T47D (cell line): ENCODE results near the gene WDR45B.

Experiments used
- DNase-seq, 2 experiments: peaks; one replicate each; pipeline versions ENCODE4 v3.0.0 to v3.0.0-alpha.2; 2011 to 2012; ENCODE audit warnings: low read depth in 1 of 2, low spot score in 1 of 2
- JUND ChIP-seq: IDR thresholded peaks from 2 replicates; pipeline ENCODE4 v1.6.1; 2012; ENCODE audit warnings: low read depth
- in situ Hi-C: cut with HindIII; loops from 2 replicates; pipeline ENCODE4 v1.10.0; 2016; ENCODE audit warnings: low sequenced_read_pairs, low pct_unique_long_range_greater_than_20kb

The WDR45B gene

DNA sequence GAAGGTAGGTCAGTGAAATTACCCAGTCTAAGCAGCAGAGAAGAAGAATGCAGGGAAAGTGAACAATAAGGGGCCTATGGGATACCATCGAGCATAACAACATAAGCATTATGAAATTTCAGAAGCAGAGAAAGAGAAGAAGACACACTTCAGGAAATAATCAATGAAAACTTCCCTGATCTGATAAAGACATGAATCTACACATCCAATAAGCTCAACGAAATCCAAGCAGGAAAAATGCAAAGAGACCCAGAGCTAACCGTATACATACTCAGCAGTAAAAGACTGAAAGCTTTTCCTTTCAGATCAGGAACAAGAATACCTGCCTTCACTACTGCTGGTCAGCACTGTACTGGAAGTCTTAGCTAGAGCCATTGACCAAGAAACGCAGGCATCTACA lies 38.6 kb downstream of the WDR45B start:
- in situ Hi-C loops, result no loop called here
- no peak for TF ChIP-seq JUND
- DNase-seq, result no peak

DNA sequence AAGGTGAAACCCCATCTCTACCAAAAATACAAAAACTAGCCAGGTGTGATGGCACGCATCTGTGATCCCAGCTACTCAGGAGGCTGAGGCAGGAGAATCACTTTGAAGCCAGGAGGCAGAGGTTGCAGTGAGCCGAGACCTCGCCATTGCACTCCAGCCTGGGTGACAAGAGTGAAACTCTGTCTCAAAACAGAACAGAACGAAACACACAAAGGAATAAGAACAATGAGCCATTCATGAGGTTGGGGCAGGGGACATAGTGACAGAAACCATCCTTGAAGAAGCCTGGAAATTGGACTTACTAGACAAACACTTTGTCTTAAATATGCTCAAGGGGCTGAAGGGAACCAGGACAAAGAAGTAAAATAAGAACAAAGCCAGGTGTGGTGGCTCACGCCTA lies 39.4 kb downstream of the WDR45B start:
- in situ Hi-C loops, result no loop called here
- no peak for TF ChIP-seq JUND
- no peak for DNase-seq

DNA sequence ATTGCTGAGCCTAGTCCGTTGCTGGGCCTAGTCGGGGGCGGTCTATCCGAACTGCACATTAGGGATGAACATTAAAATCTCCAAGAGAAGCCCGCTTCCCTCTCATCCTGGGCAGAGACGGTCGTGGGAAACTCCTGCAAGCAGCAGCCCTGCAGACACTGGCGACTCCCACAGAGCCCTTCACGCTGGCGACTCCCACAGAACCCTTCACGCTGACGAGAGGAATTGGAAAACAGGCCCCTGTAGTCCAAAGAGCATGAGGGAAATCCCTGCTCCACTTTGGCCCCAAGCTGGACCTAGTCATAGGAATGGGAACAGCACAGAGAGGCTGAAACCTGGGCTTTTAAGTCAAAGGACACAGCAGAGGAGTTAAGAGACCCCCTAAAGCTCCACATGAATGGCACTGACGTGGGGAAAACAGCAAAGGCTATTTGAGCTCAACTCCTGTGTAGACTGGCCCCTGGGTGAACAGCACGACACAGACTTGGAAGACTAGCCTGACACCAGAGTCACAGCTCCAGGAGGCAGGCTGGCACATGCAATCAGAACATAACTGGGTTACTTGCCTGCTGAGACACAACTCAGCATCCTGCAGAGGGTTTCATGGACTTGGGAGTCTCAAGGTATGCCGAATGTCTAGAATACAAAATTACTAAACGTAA lies 42.2 kb downstream of the WDR45B start:
- in situ Hi-C loops, result no loop called here
- no peak for TF ChIP-seq JUND
- no peak for DNase-seq

DNA sequence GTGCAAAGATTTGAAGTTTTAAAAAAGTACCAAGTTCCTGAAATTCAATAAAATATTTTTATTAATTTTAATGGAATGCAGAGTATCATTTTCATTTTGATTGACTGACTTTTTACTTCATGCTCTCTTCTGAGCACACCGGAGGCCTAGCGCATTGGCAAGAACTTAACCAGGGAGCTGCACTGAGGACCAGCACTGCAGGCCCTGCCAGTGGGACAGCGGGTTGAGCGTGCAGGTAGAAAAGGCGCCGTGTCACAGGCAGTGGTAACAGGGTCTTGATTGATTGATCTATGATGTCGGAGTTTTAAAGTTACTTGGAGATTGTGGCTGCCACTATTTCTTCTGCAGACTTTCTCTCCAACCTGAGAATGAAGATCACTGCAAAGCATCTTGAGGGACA lies 43.7 kb downstream of the WDR45B start:
- TF ChIP-seq JUND, result no peak
- DNase-seq, result no peak
- in situ Hi-C loops, result no loop called here

DNA sequence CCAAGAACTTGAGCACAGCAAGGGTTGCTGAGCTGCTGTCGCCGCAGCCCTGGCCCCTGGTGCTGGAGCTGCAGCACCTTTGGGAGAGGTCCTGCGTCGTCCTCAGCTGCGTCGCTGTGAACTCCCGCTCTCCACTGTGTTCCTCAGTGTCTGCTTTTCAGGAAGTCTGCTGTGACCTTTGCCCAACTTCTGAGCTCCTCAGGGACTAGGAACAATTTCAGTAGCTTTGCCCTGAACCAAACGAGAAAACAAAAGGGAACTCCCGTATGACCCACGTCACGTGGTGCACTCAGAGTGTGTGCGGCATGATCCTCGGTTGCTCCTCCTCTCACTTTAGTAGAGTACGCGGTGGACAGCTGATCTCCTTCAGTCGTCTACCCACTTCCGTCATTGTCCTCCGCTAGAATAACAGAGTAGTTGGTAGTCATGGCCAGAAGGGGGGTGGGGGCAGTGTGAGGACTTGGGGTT lies 44.2 kb downstream of the WDR45B start:
- in situ Hi-C loops, result no loop called here
- no peak for DNase-seq
- no peak for TF ChIP-seq JUND

DNA sequence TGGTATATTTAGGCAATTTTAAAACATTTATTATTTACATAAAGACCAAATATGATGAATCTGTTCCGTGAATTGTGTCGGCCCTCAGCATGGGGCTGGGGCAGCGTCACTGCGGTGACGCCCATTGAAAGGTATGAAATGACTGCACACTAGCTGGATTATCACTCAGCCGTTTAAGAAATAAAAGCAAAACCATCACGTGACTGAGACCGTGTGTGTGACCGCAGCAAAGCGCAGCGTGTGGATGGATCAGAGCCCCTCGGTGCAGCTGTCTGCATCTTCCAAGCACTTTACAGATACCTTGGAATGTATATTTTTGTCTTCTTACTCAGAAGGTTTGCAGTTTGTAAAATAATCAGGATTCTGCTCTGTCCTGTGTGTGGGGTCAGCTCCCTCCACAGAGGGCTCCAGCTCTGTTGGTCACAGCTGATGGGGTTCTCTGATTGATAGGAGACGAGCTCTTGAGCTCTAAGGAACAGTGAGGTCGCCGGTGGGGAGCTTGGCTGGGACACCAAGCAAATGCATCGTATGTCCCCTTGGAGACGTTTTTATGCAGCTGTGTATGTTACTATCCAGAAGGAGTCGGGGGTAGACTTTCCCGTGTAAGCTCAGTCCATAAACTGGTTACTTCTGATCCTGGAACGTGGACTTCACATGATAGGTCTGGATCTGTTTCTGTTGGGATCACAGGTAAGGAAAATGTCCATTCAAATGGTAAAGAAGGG lies 45.1 kb downstream of the WDR45B start:
- DNase-seq, result no peak
- in situ Hi-C loops, result no loop called here
- TF ChIP-seq JUND, result no peak

DNA sequence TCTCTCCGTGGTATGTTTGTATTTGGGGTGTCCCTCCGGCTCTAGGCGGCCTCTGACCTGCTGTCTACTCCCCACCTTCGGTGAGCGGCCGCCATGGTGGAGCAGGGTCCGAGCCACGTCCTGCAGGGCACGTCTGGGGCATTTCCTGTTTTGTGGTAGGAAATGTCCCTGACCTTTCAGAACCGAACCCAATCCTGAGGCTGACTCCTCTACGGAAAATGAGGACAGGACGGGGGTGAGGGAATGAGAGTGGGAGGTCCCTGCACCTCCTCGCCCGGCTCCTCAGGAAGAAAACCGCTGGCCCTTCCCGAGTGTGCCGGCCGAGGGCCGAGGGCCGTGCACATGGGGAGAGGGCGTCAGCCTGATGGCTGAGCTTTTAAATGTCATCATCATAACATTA lies 45.8 kb downstream of the WDR45B start:
- DNase-seq, result no peak
- in situ Hi-C loops, result no loop called here
- no peak for TF ChIP-seq JUND

DNA sequence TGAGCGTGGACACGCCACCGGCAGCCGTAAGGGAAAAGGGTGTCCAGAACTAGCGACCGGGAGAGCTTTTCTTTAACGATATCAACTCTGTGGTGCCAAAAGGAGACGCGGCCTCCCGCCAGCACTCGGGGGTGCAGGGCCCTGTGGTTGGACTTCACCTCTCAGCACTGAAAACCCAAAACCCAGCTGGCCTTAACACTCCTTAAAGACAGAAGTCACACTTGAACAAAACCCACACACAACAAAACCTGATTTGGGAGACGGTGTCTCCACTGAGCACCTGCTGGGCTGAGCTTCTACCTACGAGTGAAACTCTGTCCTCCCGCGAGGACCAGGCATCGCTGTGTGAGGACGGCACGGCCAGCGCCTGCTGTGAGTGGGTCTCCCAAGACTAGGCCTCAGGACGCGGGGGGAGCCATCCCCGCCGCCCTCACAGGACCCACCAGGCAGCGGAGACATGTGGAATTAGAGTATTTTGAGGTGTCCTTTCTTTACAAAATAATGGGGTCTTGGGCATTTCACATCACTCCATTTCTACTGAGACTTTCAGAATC lies 46.7 kb downstream of the WDR45B start:
- no peak for DNase-seq
- in situ Hi-C loops, result no loop called here
- TF ChIP-seq JUND, result no peak

DNA sequence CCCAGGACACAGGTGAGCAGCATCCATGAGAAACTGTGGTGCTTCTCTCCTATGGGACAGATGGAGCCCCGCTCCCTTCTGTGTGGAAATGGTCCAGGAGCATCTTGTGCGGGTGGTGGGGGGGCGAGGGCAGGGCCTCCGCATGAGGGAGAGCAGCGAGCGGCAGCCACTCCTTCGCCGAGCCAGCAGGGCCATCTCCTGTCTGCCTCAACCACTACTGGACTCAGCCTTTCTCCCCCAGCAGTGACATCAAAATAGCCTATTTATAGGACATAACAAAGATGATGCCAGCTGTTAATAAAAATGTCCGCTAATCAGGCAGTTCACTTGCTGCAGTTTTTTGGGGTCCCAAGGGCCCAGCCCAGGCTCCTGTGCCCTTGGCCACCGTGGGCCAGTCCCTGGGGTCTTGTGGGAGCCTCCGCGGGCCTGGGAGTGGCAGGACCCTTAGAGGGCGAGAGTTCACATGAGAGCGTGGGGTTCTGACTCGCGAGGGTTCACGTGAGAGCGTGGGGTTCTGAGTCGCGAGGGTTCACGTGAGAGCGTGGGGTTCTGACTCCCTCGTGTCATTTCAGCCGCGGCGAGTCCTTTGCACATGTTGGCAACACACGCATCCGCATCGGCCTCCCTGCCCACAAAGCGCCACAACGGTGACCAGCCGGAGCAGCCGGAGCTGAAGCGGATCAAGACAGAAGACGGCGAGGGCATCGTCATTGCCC lies 47.4 kb downstream of the WDR45B start:
- in situ Hi-C loops, result no loop called here
- no peak for DNase-seq
- no peak for TF ChIP-seq JUND

DNA sequence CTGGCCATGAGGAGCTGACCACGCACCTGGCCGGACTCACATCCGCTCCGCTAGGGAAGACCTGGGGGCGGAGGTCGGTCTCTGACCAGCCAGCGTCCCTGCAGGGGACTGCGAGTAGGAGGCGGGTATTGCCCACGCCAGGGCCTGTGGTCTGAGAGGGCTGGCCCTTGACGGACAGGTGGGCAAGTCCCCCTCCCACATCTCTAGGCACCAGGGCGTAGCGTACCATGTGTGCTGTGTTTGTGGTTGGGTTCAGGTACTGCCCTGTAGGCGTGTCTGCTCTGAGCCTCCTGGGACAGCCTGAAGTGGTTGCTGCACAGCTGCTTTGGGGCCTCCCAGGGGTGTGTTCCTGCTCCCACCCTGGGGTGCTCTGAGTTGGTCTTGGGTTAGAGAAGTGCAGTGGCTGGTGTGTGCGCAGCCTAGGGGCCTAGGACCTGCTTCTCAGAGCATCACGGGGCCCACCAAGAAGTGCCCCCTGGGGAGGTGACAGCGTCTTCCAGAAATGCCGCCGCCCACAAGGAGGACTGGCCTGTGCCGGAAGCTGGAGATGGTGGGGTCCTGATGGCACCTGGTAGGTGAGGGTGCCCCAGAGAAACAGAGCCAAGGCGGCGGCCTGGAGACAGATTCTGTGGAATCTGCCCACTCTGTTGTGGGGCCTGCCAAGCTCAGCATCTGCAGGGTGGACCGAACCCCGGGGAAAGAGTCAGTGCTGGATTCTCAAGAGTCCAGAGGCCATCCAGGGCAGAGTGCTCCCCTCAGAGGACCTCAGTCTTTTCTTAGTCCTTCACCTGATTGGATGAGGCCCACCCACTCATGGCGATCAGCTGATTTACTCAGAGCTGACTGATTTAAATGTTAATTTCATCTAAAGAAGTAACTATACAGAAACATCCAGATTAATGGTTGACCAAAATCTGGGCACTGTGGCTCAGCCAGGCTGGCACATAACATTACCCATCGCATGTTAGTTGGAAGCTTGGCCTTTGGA lies 48.3 kb downstream of the WDR45B start:
- DNase-seq, result no peak
- TF ChIP-seq JUND, result no peak
- in situ Hi-C loops, result no loop called here

DNA sequence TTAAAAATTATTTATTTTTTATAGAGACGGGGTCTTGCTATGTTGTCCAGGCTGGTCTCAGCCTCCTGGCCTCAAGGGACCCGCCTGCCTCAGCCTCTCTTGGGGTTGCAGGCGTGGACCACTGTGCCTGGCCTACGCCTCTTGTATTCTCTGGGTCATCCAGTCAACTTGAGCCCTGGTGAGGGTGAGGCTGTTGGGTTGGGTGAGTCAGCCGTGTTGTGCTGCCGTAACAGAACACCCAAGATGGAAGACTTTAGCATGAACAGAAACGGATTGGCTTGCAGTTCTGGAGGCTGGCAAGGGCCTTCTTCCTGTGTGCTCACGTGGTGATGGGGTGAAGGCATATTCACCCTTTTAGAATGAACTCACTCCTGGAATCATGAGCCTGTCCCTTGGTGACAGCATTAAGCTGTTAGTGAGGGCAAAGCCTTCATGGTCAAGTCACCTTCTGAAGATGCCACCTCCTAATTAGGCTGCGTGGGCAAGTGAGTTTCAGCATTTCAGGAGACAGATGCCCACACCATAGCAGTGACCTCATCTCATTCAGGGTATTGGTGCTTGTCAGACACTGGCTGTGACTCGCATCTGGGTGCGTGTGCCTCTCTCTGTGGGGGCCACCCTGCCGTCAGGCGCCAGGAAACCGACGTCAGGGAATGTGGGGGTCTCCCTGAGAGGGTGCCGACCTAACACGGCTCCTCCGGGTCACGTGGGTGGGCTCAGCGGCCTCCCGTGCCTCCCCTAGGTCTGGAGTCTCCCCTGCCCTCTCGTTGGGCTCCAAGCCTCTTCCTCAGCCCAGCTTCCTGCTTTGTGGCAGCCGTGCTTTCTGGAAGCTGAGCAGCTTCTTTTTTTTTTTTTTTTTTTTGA lies 49.8 kb downstream of the WDR45B start:
- DNase-seq, result no peak
- TF ChIP-seq JUND, result no peak
- in situ Hi-C loops, result no loop called here
